HL-60 (cell line): ENCODE measurements around the gene ZFYVE28.

Source experiments
- DNase-seq, 2 experiments: peaks; one replicate each; pipeline ENCODE4 v3.0.0-alpha.2; 2010 to 2020; ENCODE audit warnings: low read depth in 1 of 2, low spot score in 1 of 2
- H3K27ac ChIP-seq: fragments of 250-450 bp; sonication (Bioruptor Pico); replicated peaks from 2 replicates; pipeline ENCODE4 v1.5.1; 2020; ENCODE audit warnings: mild to moderate bottlenecking, moderate library complexity
- H3K27me3 ChIP-seq: fragments of 250-450 bp; sonication (Bioruptor Pico); 2 replicates; pipeline ENCODE4 v1.5.1; 2021; ENCODE audit warnings: mild to moderate bottlenecking, moderate library complexity; ENCODE audit not compliant: insufficient read depth, poor library complexity, severe bottlenecking
- H3K4me3 ChIP-seq: replicated peaks from 2 replicates; pipeline ENCODE4 v1.5.1; 2011; ENCODE audit warnings: mild to moderate bottlenecking, control low read depth, low read length; ENCODE audit not compliant: insufficient read depth
- GABPA ChIP-seq: IDR thresholded peaks from 2 replicates; pipeline ENCODE4 v1.6.1; 2012; ENCODE audit warnings: low read depth
- POLR2AphosphoS5 ChIP-seq: IDR thresholded peaks from 2 replicates; pipeline ENCODE4 v1.6.1; 2012; ENCODE audit warnings: low read depth
- SPI1 ChIP-seq: IDR thresholded peaks from 2 replicates; pipeline ENCODE4 v1.6.1; 2012; ENCODE audit warnings: low read depth, mild to moderate bottlenecking, borderline replicate concordance
- TF ChIP-seq, protein P1 (sequence below): IDR thresholded peaks from one replicate; pipeline ENCODE4 v1.5.1; 2011; ENCODE audit warnings: low read length, control low read depth, inconsistent platforms; ENCODE audit not compliant: insufficient read depth
- TF ChIP-seq, protein P2 (sequence below): IDR thresholded peaks from 2 replicates; pipeline ENCODE4 v1.6.1; 2012; ENCODE audit warnings: low read depth; ENCODE audit not compliant: insufficient replicate concordance

ZFYVE28 gene

DNA sequence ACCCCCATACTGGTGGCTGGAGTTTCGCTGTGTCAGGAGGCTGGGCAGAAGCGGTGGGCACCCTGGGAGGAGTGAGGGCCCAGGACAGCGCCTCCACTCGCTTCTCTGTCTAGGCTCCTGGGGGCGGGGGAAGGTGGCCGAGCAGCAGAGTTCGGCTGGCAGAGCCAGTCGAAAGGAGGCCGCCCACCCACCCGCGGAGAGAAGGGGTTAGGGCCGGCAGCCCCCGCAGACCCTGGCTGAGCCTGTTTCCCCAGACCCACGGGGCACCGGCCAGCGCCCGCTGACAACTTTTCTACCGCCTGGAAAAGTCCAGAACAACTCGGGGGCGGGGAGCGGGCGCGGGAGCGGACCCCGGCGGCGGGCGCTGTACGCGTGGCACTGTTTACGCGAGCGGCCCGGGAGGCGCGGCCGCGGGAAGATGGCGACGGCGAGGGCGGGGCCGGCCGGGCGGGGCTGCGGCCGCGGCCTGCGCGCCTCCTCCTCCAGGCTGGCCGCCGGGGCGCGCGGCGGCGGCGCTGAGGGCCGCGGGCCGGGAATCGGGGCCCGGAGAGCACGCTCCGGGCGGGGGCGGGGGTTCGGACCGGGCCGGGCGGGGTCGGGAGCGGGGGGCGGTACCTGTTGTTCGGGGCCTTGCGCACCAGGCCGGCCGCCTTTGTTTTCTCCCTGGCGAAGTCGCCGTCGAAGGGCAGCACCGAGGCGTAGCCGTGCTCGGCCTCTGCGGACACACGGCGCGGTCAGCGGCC lies 157.2 kb downstream of the ZFYVE28 start:
- peak overlapping the region; percentile 53 for H3K27ac ChIP-seq
- TF ChIP-seq POLR2AphosphoS5, result no peak
- TF ChIP-seq GABPA, result no peak
- TF ChIP-seq, protein P1, sequence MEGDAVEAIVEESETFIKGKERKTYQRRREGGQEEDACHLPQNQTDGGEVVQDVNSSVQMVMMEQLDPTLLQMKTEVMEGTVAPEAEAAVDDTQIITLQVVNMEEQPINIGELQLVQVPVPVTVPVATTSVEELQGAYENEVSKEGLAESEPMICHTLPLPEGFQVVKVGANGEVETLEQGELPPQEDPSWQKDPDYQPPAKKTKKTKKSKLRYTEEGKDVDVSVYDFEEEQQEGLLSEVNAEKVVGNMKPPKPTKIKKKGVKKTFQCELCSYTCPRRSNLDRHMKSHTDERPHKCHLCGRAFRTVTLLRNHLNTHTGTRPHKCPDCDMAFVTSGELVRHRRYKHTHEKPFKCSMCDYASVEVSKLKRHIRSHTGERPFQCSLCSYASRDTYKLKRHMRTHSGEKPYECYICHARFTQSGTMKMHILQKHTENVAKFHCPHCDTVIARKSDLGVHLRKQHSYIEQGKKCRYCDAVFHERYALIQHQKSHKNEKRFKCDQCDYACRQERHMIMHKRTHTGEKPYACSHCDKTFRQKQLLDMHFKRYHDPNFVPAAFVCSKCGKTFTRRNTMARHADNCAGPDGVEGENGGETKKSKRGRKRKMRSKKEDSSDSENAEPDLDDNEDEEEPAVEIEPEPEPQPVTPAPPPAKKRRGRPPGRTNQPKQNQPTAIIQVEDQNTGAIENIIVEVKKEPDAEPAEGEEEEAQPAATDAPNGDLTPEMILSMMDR, result no peak
- TF ChIP-seq, protein P2, sequence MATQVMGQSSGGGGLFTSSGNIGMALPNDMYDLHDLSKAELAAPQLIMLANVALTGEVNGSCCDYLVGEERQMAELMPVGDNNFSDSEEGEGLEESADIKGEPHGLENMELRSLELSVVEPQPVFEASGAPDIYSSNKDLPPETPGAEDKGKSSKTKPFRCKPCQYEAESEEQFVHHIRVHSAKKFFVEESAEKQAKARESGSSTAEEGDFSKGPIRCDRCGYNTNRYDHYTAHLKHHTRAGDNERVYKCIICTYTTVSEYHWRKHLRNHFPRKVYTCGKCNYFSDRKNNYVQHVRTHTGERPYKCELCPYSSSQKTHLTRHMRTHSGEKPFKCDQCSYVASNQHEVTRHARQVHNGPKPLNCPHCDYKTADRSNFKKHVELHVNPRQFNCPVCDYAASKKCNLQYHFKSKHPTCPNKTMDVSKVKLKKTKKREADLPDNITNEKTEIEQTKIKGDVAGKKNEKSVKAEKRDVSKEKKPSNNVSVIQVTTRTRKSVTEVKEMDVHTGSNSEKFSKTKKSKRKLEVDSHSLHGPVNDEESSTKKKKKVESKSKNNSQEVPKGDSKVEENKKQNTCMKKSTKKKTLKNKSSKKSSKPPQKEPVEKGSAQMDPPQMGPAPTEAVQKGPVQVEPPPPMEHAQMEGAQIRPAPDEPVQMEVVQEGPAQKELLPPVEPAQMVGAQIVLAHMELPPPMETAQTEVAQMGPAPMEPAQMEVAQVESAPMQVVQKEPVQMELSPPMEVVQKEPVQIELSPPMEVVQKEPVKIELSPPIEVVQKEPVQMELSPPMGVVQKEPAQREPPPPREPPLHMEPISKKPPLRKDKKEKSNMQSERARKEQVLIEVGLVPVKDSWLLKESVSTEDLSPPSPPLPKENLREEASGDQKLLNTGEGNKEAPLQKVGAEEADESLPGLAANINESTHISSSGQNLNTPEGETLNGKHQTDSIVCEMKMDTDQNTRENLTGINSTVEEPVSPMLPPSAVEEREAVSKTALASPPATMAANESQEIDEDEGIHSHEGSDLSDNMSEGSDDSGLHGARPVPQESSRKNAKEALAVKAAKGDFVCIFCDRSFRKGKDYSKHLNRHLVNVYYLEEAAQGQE, result no peak
- TF ChIP-seq SPI1, result no peak
- DNase-seq, result peak; percentile 20 to 37

DNA sequence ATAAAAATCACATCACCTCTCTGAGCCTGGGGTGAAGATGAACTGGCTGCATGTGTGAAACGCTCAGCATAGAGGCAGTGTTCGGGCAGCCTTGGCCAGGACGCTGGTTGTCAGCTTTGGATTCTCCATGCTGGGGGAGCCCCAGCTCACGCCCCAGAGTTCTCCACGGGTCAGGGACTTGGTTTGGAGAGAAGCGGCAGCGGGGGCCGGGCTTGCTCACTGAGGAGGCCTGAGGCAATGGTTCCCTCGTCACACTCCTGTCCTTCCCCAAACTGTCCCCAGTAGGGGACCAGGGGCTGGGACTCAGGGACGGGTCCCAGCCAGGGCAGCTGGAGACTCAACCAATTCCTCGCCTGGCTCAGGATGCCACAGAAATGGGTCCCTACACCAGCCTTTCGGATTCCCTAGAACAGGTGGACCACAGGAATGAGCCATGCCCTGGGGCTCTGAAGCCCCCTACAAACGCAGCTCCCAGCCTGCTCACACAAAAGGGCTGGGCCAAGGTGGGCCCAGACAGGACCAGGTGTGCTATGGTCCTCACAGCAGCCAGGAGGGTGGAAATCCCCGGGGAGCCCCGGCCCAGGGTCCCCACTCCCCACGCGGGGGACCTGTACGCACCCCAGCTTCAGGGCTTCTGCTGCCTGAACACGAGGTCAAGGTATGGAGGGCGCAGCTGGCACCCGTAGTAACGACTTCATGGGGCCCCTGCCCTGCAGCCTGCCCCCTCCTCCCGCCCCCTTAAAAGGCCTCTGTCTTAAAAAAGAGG lies 157.9 kb downstream of the ZFYVE28 start:
- TF ChIP-seq SPI1 (no peak), GABPA (no peak)
- TF ChIP-seq, protein P1, result no peak
- TF ChIP-seq, protein P2, result no peak
- Histone ChIP-seq H3K27me3 (no peaks in the 10 kb centered on the region), H3K27ac (peak overlapping the region; percentile 53; the same call in 1 of the 2 replicates), H3K4me3 (peak overlapping the region; percentile 69)
- no peak for DNase-seq

More for the DNA sequence above, 157.2 kb downstream of the ZFYVE28 start:
- H3K27me3 ChIP-seq, result no peaks in the 10 kb centered on the region
- H3K4me3 ChIP-seq, result peak overlapping the region; percentile 69

DNA sequence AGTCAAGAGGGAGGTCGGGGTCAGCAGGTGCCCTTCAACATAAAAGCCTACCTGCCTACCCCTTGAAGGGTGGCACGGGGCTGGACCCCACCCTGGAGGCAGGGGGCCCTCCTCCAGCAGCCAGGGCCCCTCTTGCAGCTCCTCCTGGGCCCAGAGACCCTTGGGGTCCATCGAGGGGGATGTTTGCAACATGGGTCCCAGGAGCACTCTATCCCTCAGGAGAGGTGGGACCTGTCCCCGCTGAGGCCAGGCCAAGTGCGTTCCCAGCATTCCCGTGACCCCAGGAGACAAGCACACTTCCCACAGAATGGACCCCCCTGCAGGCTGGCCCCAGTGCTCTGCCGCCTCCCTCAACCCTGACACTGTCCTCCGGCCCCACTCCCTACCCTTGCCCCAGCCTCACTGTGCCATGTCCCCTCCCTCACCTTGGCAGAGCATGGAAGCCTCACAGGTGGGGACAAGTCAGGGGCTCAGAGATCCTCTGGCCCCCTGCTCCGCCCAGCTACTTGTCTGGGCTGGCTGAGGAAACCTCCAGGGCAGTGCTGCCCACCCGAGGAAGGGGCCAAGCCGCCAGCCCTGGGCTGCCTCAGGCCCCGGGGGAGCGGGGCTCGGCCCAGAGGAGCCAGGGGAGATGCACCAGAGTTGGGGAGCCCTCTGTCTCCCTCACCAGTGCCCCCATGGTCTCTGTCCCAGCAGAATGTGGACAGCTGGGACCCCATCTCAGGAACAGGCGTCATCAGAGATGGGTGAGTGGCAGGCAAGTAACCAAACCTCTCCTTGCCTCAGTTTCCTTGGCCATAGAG lies 158.7 kb downstream of the ZFYVE28 start:
- Histone ChIP-seq H3K4me3 (no peak overlapping the region), H3K27me3 (no peaks in the 10 kb centered on the region), H3K27ac (no peak overlapping the region)
- DNase-seq, result no peak
- TF ChIP-seq, protein P1, result no peak
- TF ChIP-seq POLR2AphosphoS5, result no peak
- TF ChIP-seq SPI1, result no peak
- TF ChIP-seq, protein P2, result no peak
- TF ChIP-seq GABPA, result no peak
